Suprapubic skin (tissue), 4 donors: Measurements from ENCODE around the gene EXO1.

Source experiments
- CTCF ChIP-seq, 2 donors: fragments of 200-600 bp in 1 of 2; fragments of 450-650 bp in 1 of 2; sonication (generic) in 1 of 2; IDR thresholded peaks; one replicate each; pipeline ENCODE4 v1.5.1; 2016 to 2019; ENCODE audit warnings: antibody characterized with exemption in 2 of 2, mild to moderate bottlenecking in 1 of 2, moderate library complexity in 1 of 2
- EP300 ChIP-seq: sonication (generic); formaldehyde crosslinking; IDR thresholded peaks from one replicate; pipeline ENCODE4 v1.6.1; 2017; ENCODE audit warnings: antibody characterized with exemption
- POLR2A ChIP-seq, 2 donors: fragments of 450-650 bp; IDR thresholded peaks; one replicate each; pipeline ENCODE4 v1.6.1; 2017; ENCODE audit warnings: antibody characterized with exemption in 2 of 2, mild to moderate bottlenecking in 2 of 2, moderate library complexity in 2 of 2
- POLR2AphosphoS5 ChIP-seq, 3 donors: sonication (generic); formaldehyde crosslinking; IDR thresholded peaks; one replicate each; pipeline ENCODE4 v1.6.1; 2017; ENCODE audit warnings: antibody characterized with exemption in 3 of 3

GRCh38 chr1:241827264-241827663 is 20.7 kb upstream of the EXO1 start:
- no peak for TF ChIP-seq POLR2AphosphoS5 (IDR thresholded peaks at IDR 0.05)
- no peak for TF ChIP-seq CTCF (IDR thresholded peaks at IDR 0.05)
- TF ChIP-seq POLR2A (IDR thresholded peaks at IDR 0.05) = no peak
- TF ChIP-seq EP300 = no peak
